RWPE1 (cell line): Measurements from ENCODE around the gene DUSP5.

Experiments used
- CTCF ChIA-PET: fragments of 350-600 bp; sonication (Branson Sonifier 250); formaldehyde crosslinking; extraction: SDS; loops from one replicate; lab custom pipeline; 2021; lab: Yijun Ruan, JAX
- POLR2A ChIA-PET: fragments of 400-600 bp; formaldehyde crosslinking; extraction: SDS; loops from one replicate; lab custom pipeline; 2020; ENCODE audit warnings: antibody characterized with exemption; ENCODE audit not compliant: low non-redundant PET; lab: Yijun Ruan, JAX
- DNase-seq: peaks from one replicate; pipeline ENCODE4 v3.0.0; 2012; ENCODE audit warnings: low spot score
- H3K27ac ChIP-seq: fragments of 450-650 bp; 2 replicates; pipeline ENCODE4 v1.5.1; 2017
- CTCF ChIP-seq: fragments of 450-650 bp; conservative IDR thresholded peaks from 2 replicates; pipeline ENCODE4 v1.5.1; 2017; ENCODE audit warnings: low read depth, mild to moderate bottlenecking

The DUSP5 gene

GRCh38 chr10:110488940-110489339, 8.8 kb upstream of the DUSP5 start:
- H3K27ac ChIP-seq, result no peak overlapping the region
- no peak for TF ChIP-seq CTCF
- CTCF ChIA-PET, result interaction anchor here (0.5 to 0.9 kb wide), 2 partner anchors 42 to 183 kb away, joined by 3 to 5 read pairs; no protein-coding TSS in a partner anchor
- POLR2A ChIA-PET, result no interaction called here
- DNase-seq, result no peak

- H3K27ac ChIP-seq, result 0 out of 2 replicates have a peak overlapping the region, but pooled peaks have one; percentile 0
- ChIA-PET POLR2A (no interaction called here), CTCF (interaction anchor here (0.6 kb wide), 1 partner anchor 100 kb away, joined by 3 read pairs; no protein-coding TSS in a partner anchor)
These were observed 7.1 kb upstream of the DUSP5 start for GRCh38 chr10:110490640-110491039.

GRCh38 chr10:110491346-110491745, 6.4 kb upstream of the DUSP5 start:
- ChIA-PET POLR2A (no interaction called here), CTCF (interaction anchor here (0.7 kb wide), 1 partner anchor 167 kb away, joined by 3 read pairs; no protein-coding TSS in a partner anchor)
- no peak for TF ChIP-seq CTCF
- DNase-seq, result no peak
- H3K27ac ChIP-seq, result no peak overlapping the region

More at GRCh38 chr10:110490640-110491039, 7.1 kb upstream of the DUSP5 start:
- DNase-seq, result no peak
- no peak for TF ChIP-seq CTCF

GRCh38 chr10:110492069-110492822, 5.5 kb upstream of the DUSP5 start:
- DNase-seq, result no peak
- no peak for TF ChIP-seq CTCF
- H3K27ac ChIP-seq, result no peak overlapping the region
- ChIA-PET POLR2A (interaction anchor here (0.9 kb wide), 1 partner anchor 10 kb away, joined by 3 read pairs; no protein-coding TSS in a partner anchor), CTCF (interaction anchor here (0.7 kb wide), 1 partner anchor 20 kb away, joined by 3 read pairs; no protein-coding TSS in a partner anchor)

GRCh38 chr10:110493832-110494426, 3.8 kb upstream of the DUSP5 start:
- no peak for TF ChIP-seq CTCF
- H3K27ac ChIP-seq, result peak overlapping the region; percentile 89
- DNase-seq, result no peak
- CTCF ChIA-PET, result interaction anchor here (0.6 kb wide), 1 partner anchor 16 kb away, joined by 3 read pairs; no protein-coding TSS in a partner anchor
- POLR2A ChIA-PET, result interaction anchor here (0.5 kb wide), 1 partner anchor 14 kb away, joined by 3 read pairs; no protein-coding TSS in a partner anchor

GRCh38 chr10:110494532-110494931, 3.2 kb upstream of the DUSP5 start:
- TF ChIP-seq CTCF, result no peak
- DNase-seq, result no peak
- CTCF ChIA-PET, result interaction anchor here (0.6 kb wide), 2 partner anchors 17 to 34 kb away, joined by 3 to 4 read pairs; no protein-coding TSS in a partner anchor
- peak overlapping the region; percentile 89 for H3K27ac ChIP-seq
- POLR2A ChIA-PET, result interaction anchor here (0.5 kb wide), 1 partner anchor 15 kb away, joined by 3 read pairs; no protein-coding TSS in a partner anchor
